PFSK-1 (cell line): ENCODE data around the gene TUBB3.

Experiments
- FOXP2 ChIP-seq: optimal IDR thresholded peaks from 2 replicates; pipeline ENCODE3; 2011; ENCODE audit warnings: borderline replicate concordance, control low read depth, inconsistent platforms; ENCODE audit not compliant: insufficient read depth; ENCODE audit errors: extremely low read length, extremely low read depth
- POLR2AphosphoS5 ChIP-seq: IDR thresholded peaks from 2 replicates; pipeline ENCODE4 v1.6.1; 2012; ENCODE audit warnings: low read depth, mild to moderate bottlenecking, control low read depth, low read length, moderate library complexity
- REST ChIP-seq, 2 experiments: IDR thresholded peaks; 2 replicates each; pipeline versions ENCODE4 v1.6.1 to v1.8.0; 2011 to 2012; ENCODE audit warnings: low read depth in 2 of 2, low read length in 2 of 2, control low read depth in 1 of 2, inconsistent platforms in 1 of 2, mild to moderate bottlenecking in 1 of 2, moderate library complexity in 1 of 2; ENCODE audit not compliant: insufficient read depth in 1 of 2
- SIN3A ChIP-seq: IDR thresholded peaks from 2 replicates; pipeline ENCODE4 v1.6.1; 2012; ENCODE audit warnings: mild to moderate bottlenecking, low read length, moderate library complexity, borderline replicate concordance; ENCODE audit not compliant: insufficient read depth
- TAF1 ChIP-seq: IDR thresholded peaks from 2 replicates; pipeline ENCODE4 v1.6.1; 2012; ENCODE audit warnings: low read length, control low read depth, borderline replicate concordance; ENCODE audit not compliant: insufficient read depth

Gene TUBB3

GRCh38 chr16:89936508-89936907, 13.4 kb downstream of the TUBB3 start:
- TF ChIP-seq SIN3A (no peak), POLR2AphosphoS5 (no peak), FOXP2 (no peak), TAF1 (no peak), REST (IDR thresholded peaks at IDR 0.05; ENCODE audit: insufficient read depth in 1 of 2, low read depth in 2 of 2, low read length in 2 of 2) (no peak)

DNA sequence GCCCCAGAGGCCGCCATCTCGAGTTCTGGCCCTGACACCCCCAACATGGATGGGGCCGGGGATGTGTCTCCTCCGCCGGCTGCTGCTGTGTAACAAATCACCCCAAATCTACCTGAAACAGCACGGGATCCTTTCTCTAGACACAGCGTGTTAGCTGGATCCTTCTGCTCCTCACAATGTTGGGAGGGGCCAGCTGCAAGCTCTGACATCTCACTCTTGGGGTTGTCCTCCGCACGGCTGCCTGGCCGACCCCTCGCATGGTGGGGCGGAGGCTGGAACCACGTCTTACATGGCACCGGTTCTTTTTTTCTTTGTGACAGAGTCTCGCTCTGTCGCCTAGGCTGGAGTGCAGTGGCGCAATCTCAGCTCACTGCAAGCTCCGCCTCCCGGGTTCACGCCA, 13.8 kb downstream of the TUBB3 start:
- TF ChIP-seq FOXP2 (no peak), REST (IDR thresholded peaks at IDR 0.05; ENCODE audit: insufficient read depth in 1 of 2, low read depth in 2 of 2, low read length in 2 of 2) (no peak), SIN3A (no peak), POLR2AphosphoS5 (no peak), TAF1 (no peak)

GRCh38 chr16:89938175-89938885, 15.2 kb downstream of the TUBB3 start:
- TF ChIP-seq TAF1 (no peak), SIN3A (no peak), REST (IDR thresholded peaks at IDR 0.05; ENCODE audit: insufficient read depth in 1 of 2, low read depth in 2 of 2, low read length in 2 of 2) (no peak), FOXP2 (no peak)

GRCh38 chr16:89944773-89945172, 21.6 kb downstream of the TUBB3 start:
- TF ChIP-seq TAF1: no peak

DNA sequence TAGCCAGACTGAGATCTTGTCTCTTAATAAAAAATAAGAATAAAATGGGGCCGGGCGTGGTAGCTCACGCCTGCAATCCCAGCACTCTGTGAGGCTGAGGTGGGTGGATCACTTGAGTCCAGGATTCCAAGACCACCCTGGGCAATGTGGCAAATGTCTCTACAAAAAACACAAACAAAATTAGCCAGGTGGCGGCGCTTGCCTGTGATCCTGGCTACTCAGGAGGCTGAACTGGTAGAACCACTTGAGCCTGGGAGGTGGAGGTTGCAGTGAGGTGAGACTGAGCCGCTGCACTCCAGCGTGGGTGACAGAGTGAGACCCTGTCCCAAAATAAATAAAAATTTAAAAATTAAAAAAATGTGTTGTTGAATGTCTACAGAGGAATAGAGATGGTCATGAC, 22.5 kb downstream of the TUBB3 start:
- no peak for TF ChIP-seq REST (IDR thresholded peaks at IDR 0.05; ENCODE audit: insufficient read depth in 1 of 2, low read depth in 2 of 2, low read length in 2 of 2)
- TF ChIP-seq FOXP2: no peak
- TF ChIP-seq SIN3A: no peak
- no peak for TF ChIP-seq POLR2AphosphoS5
- TF ChIP-seq TAF1: no peak
